ENCODE measurements around the gene ADPRHL1.

The ADPRHL1 gene

GRCh38 chr13:113417836-113418721 is 35.2 kb downstream of the ADPRHL1 start:
- no peak for TF ChIP-seq CTCF (conservative IDR thresholded peaks at IDR 0.05)
- no peak overlapping the region for H3K27ac ChIP-seq

GRCh38 chr13:113417008-113417751 is 36.1 kb downstream of the ADPRHL1 start:
- no peak overlapping the region for H3K27ac ChIP-seq
- no peak for TF ChIP-seq CTCF (conservative IDR thresholded peaks at IDR 0.05)

- TF ChIP-seq CTCF (conservative IDR thresholded peaks at IDR 0.05) = no peak
- no peak overlapping the region for H3K27ac ChIP-seq
Observed at GRCh38 chr13:113415825-113416224, 37.5 kb downstream of the ADPRHL1 start.

- no peak overlapping the region for H3K27ac ChIP-seq
- TF ChIP-seq CTCF (conservative IDR thresholded peaks at IDR 0.05) = no peak
Observed at GRCh38 chr13:113415032-113415431, 38.3 kb downstream of the ADPRHL1 start.

- H3K27ac ChIP-seq = no peak overlapping the region
- no peak for TF ChIP-seq CTCF (conservative IDR thresholded peaks at IDR 0.05)
Observed at GRCh38 chr13:113414335-113414734, 39.0 kb downstream of the ADPRHL1 start.

- H3K27ac ChIP-seq = no peak overlapping the region
- TF ChIP-seq CTCF (conservative IDR thresholded peaks at IDR 0.05) = no peak
Observed at GRCh38 chr13:113413898-113414282, 39.4 kb downstream of the ADPRHL1 start.

GRCh38 chr13:113413178-113413897 is 40.0 kb downstream of the ADPRHL1 start:
- no peak for TF ChIP-seq CTCF (conservative IDR thresholded peaks at IDR 0.05)
- no peak overlapping the region for H3K27ac ChIP-seq
